ENCODE measurements around the gene MOAP1. TPM values are rescaled to one million over a fixed set of nuclear protein-coding genes. Genes with fewer than 3 reads are reported as not detected.

The MOAP1 gene
- total RNA-seq, 1 donor from 2014 or later: 19.3 TPM

- TF ChIP-seq CTCF (conservative IDR thresholded peaks at IDR 0.05): no peak
These were observed 14.3 kb upstream of the MOAP1 start for GRCh38 chr14:93199031-93199430.

GRCh38 chr14:93195316-93195999, 10.8 kb upstream of the MOAP1 start:
- H3K9me3 Mint-ChIP-seq: no peaks in the 10 kb centered on the region
- no peaks in the 10 kb centered on the region for H3K36me3 Mint-ChIP-seq

More at GRCh38 chr14:93199031-93199430, 14.3 kb upstream of the MOAP1 start:
- Mint-ChIP-seq H3K9me3 (no peaks in the 10 kb centered on the region), H3K27me3 (no peaks in the 10 kb centered on the region), H3K4me3 (no peak overlapping the region), H3K4me1 (ENCODE audit: unreplicated experiment) (no peaks in the 10 kb centered on the region), H3K27ac (no peak overlapping the region), H3K36me3 (no peaks in the 10 kb centered on the region)
- DNase-seq (ENCODE audit: extremely low spot score, unreplicated experiment): no peak

GRCh38 chr14:93186956-93187355, 2.3 kb upstream of the MOAP1 start:
- Mint-ChIP-seq H3K4me1 (ENCODE audit: unreplicated experiment) (peaks cover 21% of the 10 kb centered on the region), H3K4me3 (no peak overlapping the region), H3K9me3 (no peaks in the 10 kb centered on the region), H3K36me3 (no peaks in the 10 kb centered on the region), H3K27me3 (no peaks in the 10 kb centered on the region), H3K27ac (no peak overlapping the region)
- TF ChIP-seq CTCF (conservative IDR thresholded peaks at IDR 0.05): no peak
- DNase-seq (ENCODE audit: extremely low spot score, unreplicated experiment): no peak

More at GRCh38 chr14:93195316-93195999, 10.8 kb upstream of the MOAP1 start:
- Mint-ChIP-seq H3K4me1 (ENCODE audit: unreplicated experiment) (no peaks in the 10 kb centered on the region), H3K27ac (no peak overlapping the region), H3K27me3 (no peaks in the 10 kb centered on the region), H3K4me3 (no peak overlapping the region)
- no peak for TF ChIP-seq CTCF (conservative IDR thresholded peaks at IDR 0.05)
- DNase-seq (ENCODE audit: extremely low spot score, unreplicated experiment): no peak

- Mint-ChIP-seq H3K36me3 (no peaks in the 10 kb centered on the region), H3K27ac (peak overlapping the region; percentile 32), H3K4me3 (peak overlapping the region; percentile 78), H3K27me3 (no peaks in the 10 kb centered on the region), H3K9me3 (no peaks in the 10 kb centered on the region), H3K4me1 (ENCODE audit: unreplicated experiment) (peaks cover 21% of the 10 kb centered on the region)
- DNase-seq (ENCODE audit: extremely low spot score, unreplicated experiment): no peak
- TF ChIP-seq CTCF (conservative IDR thresholded peaks at IDR 0.05): no peak
These were observed 1.8 kb upstream of the MOAP1 start for GRCh38 chr14:93186466-93186865.

- Mint-ChIP-seq H3K9me3 (no peaks in the 10 kb centered on the region), H3K4me1 (ENCODE audit: unreplicated experiment) (peaks cover 21% of the 10 kb centered on the region), H3K36me3 (no peaks in the 10 kb centered on the region), H3K27ac (peak overlapping the region; percentile 93), H3K27me3 (no peaks in the 10 kb centered on the region), H3K4me3 (peak overlapping the region; percentile 93)
- no peak for TF ChIP-seq CTCF (conservative IDR thresholded peaks at IDR 0.05)
- no peak for DNase-seq (ENCODE audit: extremely low spot score, unreplicated experiment)
These were observed 638 bp upstream of the MOAP1 start for GRCh38 chr14:93185349-93185720.
